ENCODE data around the gene MAGI1. TPM values are rescaled to one million over a fixed set of nuclear protein-coding genes. Genes with fewer than 3 reads are reported as not detected.

The MAGI1 gene
- polyA plus RNA-seq, 3 donors = not detected

- Mint-ChIP-seq H3K27me3 (ENCODE audit: low read depth in 3 of 3) (peaks cover 0 to 5% (median 0%) of the 10 kb centered on the region in 3 donors), H3K36me3 (no peaks in the 10 kb centered on the region), H3K9me3 (peaks cover 0 to 1% (median 0%) of the 10 kb centered on the region in 7 donors), H3K27ac (no peak overlapping the region), H3K4me1 (no peaks in the 10 kb centered on the region), H3K4me3 (no peak overlapping the region)
- no peaks in the 10 kb centered on the region for H3K36me3 ChIP-seq (replicated peaks in 1 of 2; ENCODE audit: control insufficient read depth in 1 of 2, insufficient read depth in 2 of 2, low read length in 2 of 2)
- H3K4me1 ChIP-seq (ENCODE audit: control insufficient read depth in 1 of 2, insufficient read depth in 2 of 2, low read length in 2 of 2) = no peaks in the 10 kb centered on the region
- H3K27me3 ChIP-seq (ENCODE audit: control insufficient read depth in 2 of 2, insufficient read depth in 2 of 2, low read length in 2 of 2) = no peaks in the 10 kb centered on the region
- H3K9ac ChIP-seq (ENCODE audit: insufficient read depth, low read length, poor library complexity, severe bottlenecking) = no peak overlapping the region
- no peak overlapping the region for H3K4me3 ChIP-seq (replicated peaks in 1 of 3; ENCODE audit: low read depth in 2 of 3, low read length in 3 of 3)
- TF ChIP-seq CTCF (IDR thresholded peaks at IDR 0.05) = no peak
- WGBS (ENCODE audit: insufficient coverage) = 70% methylated on average over 3 of the region's 3 CpGs
- no peak for DNase-seq
- intact Hi-C loops (cut with micrococcal nuclease) = no loop called here
- H3K79me2 ChIP-seq (ENCODE audit: insufficient read depth, low read length) = no peaks in the 10 kb centered on the region
- no peaks in the 10 kb centered on the region for H4K20me1 ChIP-seq (ENCODE audit: insufficient read depth, low read length)
- H2AFZ ChIP-seq (ENCODE audit: insufficient read depth, low read depth, low read length, poor library complexity, severe bottlenecking) = no peak overlapping the region
- H3K4me2 ChIP-seq (replicated peaks; ENCODE audit: extremely low read depth, low read length, poor library complexity, severe bottlenecking) = no peak overlapping the region
- H3K27ac ChIP-seq (ENCODE audit: low read depth in 1 of 2, low read length in 2 of 2) = no peak overlapping the region
- peaks cover 0 to 2% of the 10 kb centered on the region in 2 donors for H3K9me3 ChIP-seq (replicated peaks in 1 of 2; ENCODE audit: control insufficient read depth in 1 of 2, insufficient read depth in 1 of 2, low read length in 2 of 2)
These were observed 558.7 kb downstream of the MAGI1 start for GRCh38 chr3:65479990-65480389.

- H3K27me3 Mint-ChIP-seq (ENCODE audit: low read depth in 3 of 3) = peaks cover 0 to 4% (median 0%) of the 10 kb centered on the region in 3 donors
- H3K27me3 ChIP-seq (ENCODE audit: control insufficient read depth in 2 of 2, insufficient read depth in 2 of 2, low read length in 2 of 2) = no peaks in the 10 kb centered on the region
- no peaks in the 10 kb centered on the region for H3K79me2 ChIP-seq (ENCODE audit: insufficient read depth, low read length)
- H4K20me1 ChIP-seq (ENCODE audit: insufficient read depth, low read length) = no peaks in the 10 kb centered on the region
- H3K4me1 ChIP-seq (ENCODE audit: control insufficient read depth in 1 of 2, insufficient read depth in 2 of 2, low read length in 2 of 2) = no peaks in the 10 kb centered on the region
- peaks cover 0 to 2% of the 10 kb centered on the region in 2 donors for H3K9me3 ChIP-seq (replicated peaks in 1 of 2; ENCODE audit: control insufficient read depth in 1 of 2, insufficient read depth in 1 of 2, low read length in 2 of 2)
- H3K27ac ChIP-seq (ENCODE audit: low read depth in 1 of 2, low read length in 2 of 2) = no peak overlapping the region
- no peak overlapping the region for H3K27ac Mint-ChIP-seq
- no peaks in the 10 kb centered on the region for H3K4me1 Mint-ChIP-seq
- H3K4me2 ChIP-seq (replicated peaks; ENCODE audit: extremely low read depth, low read length, poor library complexity, severe bottlenecking) = no peak overlapping the region
- H3K36me3 ChIP-seq (replicated peaks in 1 of 2; ENCODE audit: control insufficient read depth in 1 of 2, insufficient read depth in 2 of 2, low read length in 2 of 2) = no peaks in the 10 kb centered on the region
- no peak overlapping the region for H2AFZ ChIP-seq (ENCODE audit: insufficient read depth, low read depth, low read length, poor library complexity, severe bottlenecking)
- DNase-seq = no peak
- no peak overlapping the region for H3K4me3 Mint-ChIP-seq
- TF ChIP-seq CTCF (IDR thresholded peaks at IDR 0.05) = no peak
- WGBS (ENCODE audit: insufficient coverage) = 86% methylated on average over 7 of the region's 13 CpGs
- no peaks in the 10 kb centered on the region for H3K36me3 Mint-ChIP-seq
- H3K9ac ChIP-seq (ENCODE audit: insufficient read depth, low read length, poor library complexity, severe bottlenecking) = no peak overlapping the region
- H3K9me3 Mint-ChIP-seq = peaks cover 0 to 1% (median 0%) of the 10 kb centered on the region in 7 donors
- intact Hi-C loops (cut with micrococcal nuclease) = no loop called here
- H3K4me3 ChIP-seq (replicated peaks in 1 of 3; ENCODE audit: low read depth in 2 of 3, low read length in 3 of 3) = no peak overlapping the region
These were observed 559.9 kb downstream of the MAGI1 start for GRCh38 chr3:65478551-65479500.

Data from CD14-positive monocyte (primary cell).